Measurements from ENCODE around the gene PCNT.

GRCh38 chr21:46366561-46366960 lies 42.6 kb downstream of the PCNT start:
- TF ChIP-seq CTCF (IDR thresholded peaks at IDR 0.05) (no peak), POLR2A (IDR thresholded peaks at IDR 0.05) (no peak), EP300 (IDR thresholded peaks at IDR 0.05) (no peak)

Data from tibial nerve (tissue), 4 donors.